Gastrocnemius medialis (tissue), 4 donors: Measurements from ENCODE around the gene HEATR3.

Experiments
- POLR2A ChIP-seq, 2 donors: fragments of 450-650 bp; IDR thresholded peaks; one replicate each; pipeline ENCODE4 v1.6.1; 2017; ENCODE audit warnings: antibody characterized with exemption in 2 of 2, mild to moderate bottlenecking in 2 of 2, moderate library complexity in 2 of 2
- TF ChIP-seq, protein P1 (sequence below), 5 experiments: fragments of 450-650 bp in 3 of 5; fragments of 200-600 bp in 2 of 5; sonication (generic) in 2 of 5; IDR thresholded peaks in 4 of 5; conservative IDR thresholded peaks in 1 of 5; 1 replicate in 4 of 5; 2 replicates in 1 of 5; pipeline ENCODE4 v1.5.1; 2016 to 2019; ENCODE audit warnings: antibody characterized with exemption in 5 of 5, mild to moderate bottlenecking in 3 of 5, moderate library complexity in 3 of 5

DNA sequence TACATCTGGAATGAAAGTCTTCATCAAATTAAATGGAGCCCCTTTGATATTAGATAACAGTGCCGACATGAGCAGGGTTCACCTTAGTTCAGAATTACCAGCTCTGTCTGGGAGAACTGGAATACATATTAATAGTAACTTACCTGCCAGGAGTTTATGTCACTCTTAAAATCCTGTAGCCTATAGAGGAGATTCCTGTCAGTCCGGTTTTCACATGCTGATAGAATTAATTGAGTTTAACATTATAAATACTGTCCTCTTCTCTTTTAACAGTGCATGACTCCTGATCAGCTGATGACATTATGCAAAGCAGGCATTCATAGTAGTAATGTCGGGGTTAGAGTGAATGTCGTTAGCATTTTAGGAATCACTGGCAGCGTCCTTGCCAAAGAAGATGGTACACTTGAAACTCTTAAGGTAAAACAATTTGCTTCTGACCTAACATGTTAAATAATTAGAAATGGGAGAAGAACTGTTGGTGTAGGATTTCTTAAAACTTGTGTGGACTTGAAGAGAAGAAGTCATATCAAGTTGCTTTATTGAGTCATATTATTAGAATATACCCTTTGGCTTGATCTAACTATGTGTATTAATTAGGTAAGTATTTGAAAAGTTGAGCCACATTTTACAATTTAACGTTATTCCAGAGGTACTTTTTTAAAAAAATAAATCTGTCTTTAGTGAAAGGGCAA lies 34.3 kb downstream of the HEATR3 start:
- TF ChIP-seq POLR2A (IDR thresholded peaks at IDR 0.05) = no peak
- TF ChIP-seq, protein P1, sequence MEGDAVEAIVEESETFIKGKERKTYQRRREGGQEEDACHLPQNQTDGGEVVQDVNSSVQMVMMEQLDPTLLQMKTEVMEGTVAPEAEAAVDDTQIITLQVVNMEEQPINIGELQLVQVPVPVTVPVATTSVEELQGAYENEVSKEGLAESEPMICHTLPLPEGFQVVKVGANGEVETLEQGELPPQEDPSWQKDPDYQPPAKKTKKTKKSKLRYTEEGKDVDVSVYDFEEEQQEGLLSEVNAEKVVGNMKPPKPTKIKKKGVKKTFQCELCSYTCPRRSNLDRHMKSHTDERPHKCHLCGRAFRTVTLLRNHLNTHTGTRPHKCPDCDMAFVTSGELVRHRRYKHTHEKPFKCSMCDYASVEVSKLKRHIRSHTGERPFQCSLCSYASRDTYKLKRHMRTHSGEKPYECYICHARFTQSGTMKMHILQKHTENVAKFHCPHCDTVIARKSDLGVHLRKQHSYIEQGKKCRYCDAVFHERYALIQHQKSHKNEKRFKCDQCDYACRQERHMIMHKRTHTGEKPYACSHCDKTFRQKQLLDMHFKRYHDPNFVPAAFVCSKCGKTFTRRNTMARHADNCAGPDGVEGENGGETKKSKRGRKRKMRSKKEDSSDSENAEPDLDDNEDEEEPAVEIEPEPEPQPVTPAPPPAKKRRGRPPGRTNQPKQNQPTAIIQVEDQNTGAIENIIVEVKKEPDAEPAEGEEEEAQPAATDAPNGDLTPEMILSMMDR (IDR thresholded peaks at IDR 0.05 in 4 of 5, conservative IDR thresholded peaks at IDR 0.05 in 1 of 5) = no peak
